Fibroblast of lung (primary cell): ENCODE results near the gene FRA10AC1. TPM values are rescaled to one million over a fixed set of nuclear protein-coding genes. Genes with fewer than 3 reads are reported as not detected.

Experiments used
- DNase-seq, 2 donors: peaks; one replicate each; pipeline versions ENCODE4 v3.0.0 to v3.0.0-alpha.2; 2010; ENCODE audit warnings: low read depth in 2 of 2
- H2AFZ ChIP-seq: 2 replicates; pipeline ENCODE4 v1.5.1; 2012; ENCODE audit warnings: low read length, control low read depth, inconsistent platforms
- H3K27ac ChIP-seq: 2 replicates; pipeline ENCODE4 v1.5.1; 2011; ENCODE audit warnings: low read length, control low read depth; ENCODE audit not compliant: insufficient read depth
- H3K27me3 ChIP-seq: 2 replicates; pipeline ENCODE4 v1.5.1; 2011; ENCODE audit warnings: mild to moderate bottlenecking, low read length; ENCODE audit not compliant: control insufficient read depth, insufficient read depth
- H3K36me3 ChIP-seq: 2 replicates; pipeline ENCODE4 v1.5.1; 2011; ENCODE audit warnings: low read length; ENCODE audit not compliant: control insufficient read depth, insufficient read depth
- H3K4me1 ChIP-seq: 2 replicates; pipeline ENCODE4 v1.5.1; 2011; ENCODE audit warnings: low read length; ENCODE audit not compliant: control insufficient read depth, insufficient read depth; ENCODE audit errors: extremely low read depth
- H3K4me2 ChIP-seq: 2 replicates; pipeline ENCODE4 v1.5.1; 2011; ENCODE audit warnings: low read length, control low read depth; ENCODE audit not compliant: insufficient read depth; ENCODE audit errors: extremely low read depth
- H3K4me3 ChIP-seq, 4 experiments: fragments of 200-600 bp in 1 of 4; sonication (generic) in 1 of 4; replicated peaks in 1 of 4; 2 replicates each; pipeline ENCODE4 v1.5.1; 2011 to 2016; ENCODE audit warnings: low read length in 4 of 4, low read depth in 3 of 4, mild to moderate bottlenecking in 3 of 4, control low read depth in 2 of 4, inconsistent platforms in 1 of 4, mixed read lengths in 1 of 4; ENCODE audit not compliant: insufficient read depth in 1 of 4; ENCODE audit errors: control extremely low read depth in 1 of 4
- H3K79me2 ChIP-seq: 2 replicates; pipeline ENCODE4 v1.5.1; 2012; ENCODE audit warnings: mild to moderate bottlenecking, low read length, inconsistent platforms; ENCODE audit not compliant: control insufficient read depth, insufficient read depth
- H3K9ac ChIP-seq: 2 replicates; pipeline ENCODE4 v1.5.1; 2011; ENCODE audit warnings: mild to moderate bottlenecking, low read length, control low read depth; ENCODE audit not compliant: insufficient read depth
- H3K9me3 ChIP-seq: 2 replicates; pipeline ENCODE4 v1.5.1; 2012; ENCODE audit warnings: low read depth, low read length; ENCODE audit not compliant: control insufficient read depth, insufficient read depth
- H4K20me1 ChIP-seq: 2 replicates; pipeline ENCODE4 v1.5.1; 2011; ENCODE audit warnings: low read length; ENCODE audit not compliant: control insufficient read depth, insufficient read depth; ENCODE audit errors: extremely low read depth
- CTCF ChIP-seq, 2 donors: IDR thresholded peaks in 1 of 2; conservative IDR thresholded peaks in 1 of 2; 1 replicate in 1 of 2; 2 replicates in 1 of 2; pipeline ENCODE4 v1.5.1; 2011 to 2012; ENCODE audit warnings: low read length in 2 of 2, control low read depth in 1 of 2, inconsistent platforms in 1 of 2, low read depth in 1 of 2, mild to moderate bottlenecking in 1 of 2
- EZH2 ChIP-seq: IDR thresholded peaks from 2 replicates; pipeline ENCODE4 v1.5.1; 2012; ENCODE audit warnings: low read length, control low read depth, mild to moderate bottlenecking; ENCODE audit errors: missing control alignments
- polyA plus RNA-seq, 2 donors: library from polyadenylated mRNA; depleted of rRNA in 1 of 2; stranded (reverse) in 1 of 2; unstranded in 1 of 2; fragments of >200 nt; gene quantifications; 2 replicates each; pipeline ENCODE4 v1.2.1, GENCODE V29; 2011 to 2012; ENCODE audit warnings: missing spikeins in 1 of 2
- total RNA-seq: library from RNA; depleted of rRNA; stranded (reverse); fragments of >200 nt; gene quantifications from 2 replicates; pipeline ENCODE4 v1.2.1, GENCODE V29; 2014

The FRA10AC1 gene
- total and polyA plus RNA-seq, 2 donors (not counting 1 experiment from before 2014, with no cell fraction given), result 7.1 to 9.4 TPM

- H3K27me3 ChIP-seq, result no peaks in the 10 kb centered on the region
- H2AFZ ChIP-seq, result no peak overlapping the region
- H3K9me3 ChIP-seq, result no peaks in the 10 kb centered on the region
- DNase-seq, result no peak
- H3K79me2 ChIP-seq, result no peaks in the 10 kb centered on the region
- H3K4me1 ChIP-seq, result peaks cover 2% of the 10 kb centered on the region
- no peaks in the 10 kb centered on the region for H4K20me1 ChIP-seq
- H3K4me3 ChIP-seq, result no peak overlapping the region
- H3K4me2 ChIP-seq, result no peak overlapping the region
- no peak overlapping the region for H3K27ac ChIP-seq
- H3K36me3 ChIP-seq, result no peaks in the 10 kb centered on the region
- TF ChIP-seq CTCF (conservative IDR thresholded peaks at IDR 0.05 in 1 of 2, IDR thresholded peaks at IDR 0.05 in 1 of 2; ENCODE audit: low read depth in 1 of 2, low read length in 2 of 2) (no peak), EZH2 (no peak)
- H3K9ac ChIP-seq, result no peak overlapping the region
These were observed 5.2 kb upstream of the FRA10AC1 start for GRCh38 chr10:93707623-93708022.

GRCh38 chr10:93704451-93704850, 2.1 kb upstream of the FRA10AC1 start:
- no peak overlapping the region for H3K27ac ChIP-seq
- DNase-seq, result no peak
- no peaks in the 10 kb centered on the region for H3K27me3 ChIP-seq
- H3K4me2 ChIP-seq, result no peak overlapping the region
- H3K36me3 ChIP-seq, result no peaks in the 10 kb centered on the region
- H2AFZ ChIP-seq, result no peak overlapping the region
- peaks cover 5% of the 10 kb centered on the region for H3K79me2 ChIP-seq
- TF ChIP-seq CTCF (conservative IDR thresholded peaks at IDR 0.05 in 1 of 2, IDR thresholded peaks at IDR 0.05 in 1 of 2; ENCODE audit: low read depth in 1 of 2, low read length in 2 of 2) (no peak), EZH2 (no peak)
- H3K4me3 ChIP-seq, result no peak overlapping the region
- no peak overlapping the region for H3K9ac ChIP-seq
- H3K9me3 ChIP-seq, result no peaks in the 10 kb centered on the region
- H4K20me1 ChIP-seq, result no peaks in the 10 kb centered on the region
- peaks cover 9% of the 10 kb centered on the region for H3K4me1 ChIP-seq

GRCh38 chr10:93703841-93704240, 1.4 kb upstream of the FRA10AC1 start:
- peak overlapping the region; percentile 37 for H3K4me2 ChIP-seq
- H3K4me3 ChIP-seq, result no peak overlapping the region
- H2AFZ ChIP-seq, result peak overlapping the region; percentile 96
- H3K79me2 ChIP-seq, result peaks cover 5% of the 10 kb centered on the region
- no peaks in the 10 kb centered on the region for H3K36me3 ChIP-seq
- TF ChIP-seq CTCF (conservative IDR thresholded peaks at IDR 0.05 in 1 of 2, IDR thresholded peaks at IDR 0.05 in 1 of 2; ENCODE audit: low read depth in 1 of 2, low read length in 2 of 2) (no peak), EZH2 (no peak)
- peaks cover 9% of the 10 kb centered on the region for H3K4me1 ChIP-seq
- no peak for DNase-seq
- no peak overlapping the region for H3K27ac ChIP-seq
- H4K20me1 ChIP-seq, result no peaks in the 10 kb centered on the region
- no peaks in the 10 kb centered on the region for H3K9me3 ChIP-seq
- no peak overlapping the region for H3K9ac ChIP-seq
- H3K27me3 ChIP-seq, result no peaks in the 10 kb centered on the region
